IMR-90 (cell line): ENCODE results near the gene COL5A1. TPM values are rescaled to one million over a fixed set of nuclear protein-coding genes. Genes with fewer than 3 reads are reported as not detected.

Experiments
- ATAC-seq: fragments of 200-7000 bp; cut with Tn5 transposase; 2 replicates; pipeline ENCODE4 v1.9.1; 2020; ENCODE audit warnings: low read depth, mild to moderate bottlenecking, moderate library complexity
- BruUV-seq: library from RNA; stranded (reverse); fragments of 400-500 nt; replicated peaks from 2 replicates; lab custom pipeline; 2021; lab: Mats Ljungman, UMichigan
- CTCF ChIA-PET: fragments of 300-600 bp; formaldehyde crosslinking; extraction: SDS; loops from one replicate; lab custom pipeline; 2021; ENCODE audit warnings: antibody characterized with exemption; lab: Yijun Ruan, JAX
- POLR2A ChIA-PET: fragments of 300-600 bp; sonication (Branson Sonifier 250); formaldehyde crosslinking; loops from one replicate; lab custom pipeline; 2022; ENCODE audit warnings: antibody characterized with exemption; ENCODE audit not compliant: unreplicated experiment; lab: Charles Lee
- DNase-seq: peaks from one replicate; pipeline ENCODE4 v3.0.0; 2013
- H2AFZ ChIP-seq: replicated peaks from 2 replicates; pipeline ENCODE3; 2013; ENCODE audit warnings: low read length, mild to moderate bottlenecking; ENCODE audit not compliant: poor library complexity
- H2AK5ac ChIP-seq: 2 replicates; pipeline ENCODE4 v1.6.1; 2013; ENCODE audit warnings: low read depth, low read length, inconsistent platforms
- H2AK9ac ChIP-seq: replicated peaks from 2 replicates; pipeline ENCODE3; 2013; ENCODE audit warnings: mild to moderate bottlenecking, low read depth, low read length, moderate library complexity; ENCODE audit not compliant: poor library complexity
- H2BK120ac ChIP-seq: 2 replicates; pipeline ENCODE4 v1.6.1; 2013; ENCODE audit warnings: low read depth, low read length, inconsistent platforms
- H2BK15ac ChIP-seq: 3 replicates; pipeline ENCODE4 v1.6.1; 2013; ENCODE audit warnings: low read depth, low read length, inconsistent platforms
- H2BK20ac ChIP-seq: 2 replicates; pipeline ENCODE4 v1.6.1; 2013; ENCODE audit warnings: low read depth, mild to moderate bottlenecking, inconsistent platforms, low read length, moderate library complexity
- H2BK5ac ChIP-seq: 2 replicates; pipeline ENCODE4 v1.6.1; 2013; ENCODE audit warnings: mild to moderate bottlenecking, low read depth, low read length, inconsistent platforms; ENCODE audit not compliant: poor library complexity, severe bottlenecking
- H3K14ac ChIP-seq: replicated peaks from 2 replicates; pipeline ENCODE4 v1.6.1; 2013; ENCODE audit warnings: low read depth, low read length, inconsistent platforms
- H3K18ac ChIP-seq: 2 replicates; pipeline ENCODE4 v1.6.1; 2013; ENCODE audit warnings: low read depth, low read length, control low read depth
- H3K23ac ChIP-seq: 2 replicates; pipeline ENCODE4 v1.6.1; 2013; ENCODE audit warnings: low read depth, low read length, inconsistent platforms
- H3K27ac ChIP-seq: 2 replicates; pipeline ENCODE4 v1.5.1; 2013; ENCODE audit warnings: mild to moderate bottlenecking, control low read depth, low read length; ENCODE audit not compliant: insufficient read depth
- H3K27me3 ChIP-seq: 2 replicates; pipeline ENCODE4 v1.6.1; 2013; ENCODE audit warnings: low read length; ENCODE audit not compliant: control insufficient read depth, insufficient read depth
- H3K36me3 ChIP-seq: 2 replicates; pipeline ENCODE4 v1.6.1; 2013; ENCODE audit warnings: low read length, mixed read lengths; ENCODE audit not compliant: control insufficient read depth, insufficient read depth
- H3K4ac ChIP-seq: 2 replicates; pipeline ENCODE4 v1.6.1; 2013; ENCODE audit warnings: low read depth, low read length, inconsistent platforms
- H3K4me1 ChIP-seq: 2 replicates; pipeline ENCODE4 v1.6.1; 2013; ENCODE audit warnings: low read length, mixed read lengths; ENCODE audit not compliant: control insufficient read depth, insufficient read depth
- H3K4me2 ChIP-seq: 2 replicates; pipeline ENCODE4 v1.6.1; 2013; ENCODE audit warnings: low read depth, mild to moderate bottlenecking, control low read depth, low read length, moderate library complexity
- H3K4me3 ChIP-seq: 2 replicates; pipeline ENCODE4 v1.5.1; 2013; ENCODE audit warnings: low read depth, mild to moderate bottlenecking, control low read depth, low read length, moderate library complexity; ENCODE audit not compliant: insufficient read depth
- H3K56ac ChIP-seq: 2 replicates; pipeline ENCODE4 v1.6.1; 2013; ENCODE audit warnings: low read length, inconsistent platforms; ENCODE audit not compliant: insufficient read depth; ENCODE audit errors: extremely low read depth
- H3K79me1 ChIP-seq, 2 experiments: 2 replicates each; pipeline ENCODE4 v1.6.1; 2013; ENCODE audit warnings: low read length in 2 of 2, inconsistent platforms in 1 of 2, low read depth in 1 of 2
- H3K9ac ChIP-seq: 2 replicates; pipeline ENCODE4 v1.6.1; 2013; ENCODE audit warnings: low read depth, low read length, control low read depth
- H3K9me1 ChIP-seq: 2 replicates; pipeline ENCODE4 v1.6.1; 2013; ENCODE audit warnings: low read length, inconsistent platforms; ENCODE audit not compliant: insufficient read depth
- H3K9me3 ChIP-seq: 2 replicates; pipeline ENCODE4 v1.6.1; 2013; ENCODE audit warnings: low read length; ENCODE audit not compliant: control insufficient read depth, insufficient read depth
- H4K20me1 ChIP-seq: 2 replicates; pipeline ENCODE4 v1.6.1; 2013; ENCODE audit warnings: low read length, inconsistent platforms; ENCODE audit not compliant: insufficient read depth
- H4K5ac ChIP-seq: 2 replicates; pipeline ENCODE4 v1.6.1; 2013; ENCODE audit warnings: mild to moderate bottlenecking, low read depth, low read length, control low read depth
- H4K8ac ChIP-seq, 2 experiments: 2 replicates each; pipeline ENCODE4 v1.6.1; 2013; ENCODE audit warnings: low read depth in 2 of 2, low read length in 2 of 2, control low read depth in 1 of 2, inconsistent platforms in 1 of 2
- H4K91ac ChIP-seq: 2 replicates; pipeline ENCODE4 v1.6.1; 2013; ENCODE audit warnings: low read depth, low read length, inconsistent platforms; ENCODE audit not compliant: insufficient read depth
- FOS ChIP-seq: fragments of 150-350 bp; IDR thresholded peaks from 2 replicates; pipeline ENCODE4 v1.6.1; 2016; ENCODE audit warnings: low read depth, low read length
- MAZ ChIP-seq: IDR thresholded peaks from 2 replicates; pipeline ENCODE4 v1.6.1; 2012; ENCODE audit warnings: low read depth, mild to moderate bottlenecking, low read length, improper control_type of control experiment, moderate library complexity, borderline replicate concordance
- POLR2A ChIP-seq: IDR thresholded peaks from 2 replicates; pipeline ENCODE4 v1.6.1; 2012; ENCODE audit warnings: mild to moderate bottlenecking, low read depth, low read length
- WGBS, 2 experiments: methylation state at CpG; one replicate each; pipeline versions ENCODE4 v1.1.5 to v1.1.7; 2013; ENCODE audit warnings: missing lambda C conversion rate in 2 of 2; ENCODE audit not compliant: insufficient read length in 1 of 2; ENCODE audit errors: extremely low coverage in 2 of 2; 5-methylcytosine and 5-hydroxymethylcytosine counted together
- dilution Hi-C: fragments of 300-500 bp; cut with HindIII; formaldehyde crosslinking; loops from one replicate; pipeline ENCODE4 v1.14.3; 2018; ENCODE audit warnings: low sequenced_read_pairs; ENCODE audit not compliant: unreplicated experiment
- in situ Hi-C: fragments of 300-500 bp; cut with MboI; formaldehyde crosslinking; loops from 3 replicates; pipeline ENCODE4 v1.14.3; 2019; ENCODE audit warnings: low sequenced_read_pairs, inconsistent platforms, mixed read lengths
- intact Hi-C: fragments of 100-400 bp; cut with micrococcal nuclease; formaldehyde crosslinking; loops from 2 replicates; pipeline ENCODE4 v1.10.0; 2022
- polyA plus RNA-seq, 3 experiments: library from polyadenylated mRNA; depleted of rRNA; stranded (reverse); fragments of >200 nt; gene quantifications; 2 replicates each; pipeline ENCODE4 v1.2.3, GENCODE V29; 2012; ENCODE audit warnings: low replicate concordance in 1 of 3
- total RNA-seq: library from RNA; depleted of rRNA; stranded (reverse); fragments of >200 nt; gene quantifications from 2 replicates; pipeline ENCODE4 v1.2.3, GENCODE V29; 2012
- TF ChIP-seq, protein P1 (sequence below): conservative IDR thresholded peaks from 2 replicates; pipeline ENCODE4 v1.5.1; 2012; ENCODE audit warnings: mild to moderate bottlenecking, low read depth, low read length, improper control_type of control experiment
- TF ChIP-seq, protein P2 (sequence below): fragments of 150-350 bp; IDR thresholded peaks from 2 replicates; pipeline ENCODE4 v1.6.1; 2017; ENCODE audit warnings: mild to moderate bottlenecking, antibody characterized with exemption, low read length, low read depth

COL5A1 gene
- total and polyA plus RNA-seq, 2 of the 4 experiments (the other 2 are of a cell fraction) = 19.2 to 173 TPM

- H4K91ac ChIP-seq = no peak overlapping the region
- WGBS, 2 experiments = no CpG with 5 or more reads among the region's 10 CpGs
- BruUV-seq = no TSS peak
- no peak for DNase-seq
- peaks cover 59% of the 10 kb centered on the region for H3K9me1 ChIP-seq
- no peak overlapping the region for H3K9ac ChIP-seq
- H3K23ac ChIP-seq = no peak overlapping the region
- dilution Hi-C loops (no loop called here), intact Hi-C loops (no loop called here), in situ Hi-C loops (no loop called here)
- H2AFZ ChIP-seq = no peak overlapping the region
- no peak overlapping the region for H3K56ac ChIP-seq
- H3K14ac ChIP-seq = no peak overlapping the region
- no peak overlapping the region for H4K5ac ChIP-seq
- TF ChIP-seq FOS (no peak), POLR2A (no peak), MAZ (no peak)
- TF ChIP-seq, protein P1, sequence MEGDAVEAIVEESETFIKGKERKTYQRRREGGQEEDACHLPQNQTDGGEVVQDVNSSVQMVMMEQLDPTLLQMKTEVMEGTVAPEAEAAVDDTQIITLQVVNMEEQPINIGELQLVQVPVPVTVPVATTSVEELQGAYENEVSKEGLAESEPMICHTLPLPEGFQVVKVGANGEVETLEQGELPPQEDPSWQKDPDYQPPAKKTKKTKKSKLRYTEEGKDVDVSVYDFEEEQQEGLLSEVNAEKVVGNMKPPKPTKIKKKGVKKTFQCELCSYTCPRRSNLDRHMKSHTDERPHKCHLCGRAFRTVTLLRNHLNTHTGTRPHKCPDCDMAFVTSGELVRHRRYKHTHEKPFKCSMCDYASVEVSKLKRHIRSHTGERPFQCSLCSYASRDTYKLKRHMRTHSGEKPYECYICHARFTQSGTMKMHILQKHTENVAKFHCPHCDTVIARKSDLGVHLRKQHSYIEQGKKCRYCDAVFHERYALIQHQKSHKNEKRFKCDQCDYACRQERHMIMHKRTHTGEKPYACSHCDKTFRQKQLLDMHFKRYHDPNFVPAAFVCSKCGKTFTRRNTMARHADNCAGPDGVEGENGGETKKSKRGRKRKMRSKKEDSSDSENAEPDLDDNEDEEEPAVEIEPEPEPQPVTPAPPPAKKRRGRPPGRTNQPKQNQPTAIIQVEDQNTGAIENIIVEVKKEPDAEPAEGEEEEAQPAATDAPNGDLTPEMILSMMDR = no peak
- TF ChIP-seq, protein P2, sequence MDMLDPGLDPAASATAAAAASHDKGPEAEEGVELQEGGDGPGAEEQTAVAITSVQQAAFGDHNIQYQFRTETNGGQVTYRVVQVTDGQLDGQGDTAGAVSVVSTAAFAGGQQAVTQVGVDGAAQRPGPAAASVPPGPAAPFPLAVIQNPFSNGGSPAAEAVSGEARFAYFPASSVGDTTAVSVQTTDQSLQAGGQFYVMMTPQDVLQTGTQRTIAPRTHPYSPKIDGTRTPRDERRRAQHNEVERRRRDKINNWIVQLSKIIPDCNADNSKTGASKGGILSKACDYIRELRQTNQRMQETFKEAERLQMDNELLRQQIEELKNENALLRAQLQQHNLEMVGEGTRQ = no peak
- peaks cover 56% of the 10 kb centered on the region for H3K4me1 ChIP-seq
- H2AK5ac ChIP-seq = no peak overlapping the region
- no peak overlapping the region for H3K18ac ChIP-seq
- no peak overlapping the region for H3K4me2 ChIP-seq
- H3K27ac ChIP-seq = no peak overlapping the region; the same call in 1 of the 2 replicates
- CTCF ChIA-PET = no interaction called here
- H3K4ac ChIP-seq = no peak overlapping the region
- POLR2A ChIA-PET = no interaction called here
- no peaks in the 10 kb centered on the region for H3K27me3 ChIP-seq
- no peak overlapping the region for H2BK5ac ChIP-seq
- peak overlapping the region in 1 of 2 experiments; percentile 1; a peak in 1 of 4 replicates for H4K8ac ChIP-seq
- ATAC-seq = no peak
- no peaks in the 10 kb centered on the region for H3K9me3 ChIP-seq
- 0 out of 2 replicates have a peak overlapping the region, but pooled peaks have one; percentile 5 for H2BK20ac ChIP-seq
- H4K20me1 ChIP-seq = peaks cover 21% of the 10 kb centered on the region
- H2BK120ac ChIP-seq = no peak overlapping the region
- H2AK9ac ChIP-seq = no peak overlapping the region
- H2BK15ac ChIP-seq = no peak overlapping the region
- peaks cover 76% of the 10 kb centered on the region for H3K36me3 ChIP-seq
- peaks cover 15 to 67% of the 10 kb centered on the region in 2 experiments for H3K79me1 ChIP-seq
- no peak overlapping the region for H3K4me3 ChIP-seq
Observed at GRCh38 chr9:134809826-134810225, 168.2 kb downstream of the COL5A1 start.
